Endothelial cell of umbilical vein (primary cell): Measurements from ENCODE around the gene RAI1. TPM values are rescaled to one million over a fixed set of nuclear protein-coding genes. Genes with fewer than 3 reads are reported as not detected.

Source experiments
- BruUV-seq: library from RNA; stranded (reverse); fragments of 400-500 nt; replicated peaks from 2 replicates; lab custom pipeline; 2021; lab: Mats Ljungman, UMichigan
- CTCF ChIA-PET: fragments of 300-600, 350-600 bp; sonication (Branson Sonifier 250); formaldehyde crosslinking; loops from one replicate; lab custom pipeline; 2021; ENCODE audit warnings: antibody characterized with exemption, inconsistent platforms; lab: Charles Lee
- POLR2A ChIA-PET: fragments of 300-600, 350-600 bp; sonication (Branson Sonifier 250); formaldehyde crosslinking; loops from one replicate; lab custom pipeline; 2021; ENCODE audit warnings: antibody characterized with exemption, inconsistent platforms; lab: Charles Lee
- DNase-seq: peaks from one replicate; pipeline ENCODE4 v3.0.0-alpha.2; 2011; ENCODE audit warnings: low read depth, low spot score
- FAIRE-seq: peaks from 2 replicates; lab custom pipeline; 2011; peaks lifted over from hg19 to GRCh38; lab: Jason Lieb, UNC
- H2AFZ ChIP-seq: 2 replicates; pipeline ENCODE4 v1.6.0; 2012; ENCODE audit warnings: low read depth, low read length, control low read depth, inconsistent platforms
- H3K27ac ChIP-seq: 2 replicates; pipeline ENCODE4 v1.5.1; 2011; ENCODE audit warnings: low read depth, mild to moderate bottlenecking, control low read depth, low read length, moderate library complexity; ENCODE audit not compliant: insufficient read depth
- H3K27me3 ChIP-seq, 2 experiments: 2 replicates each; pipeline versions ENCODE4 v1.6.0 to v1.6.1; 2011; ENCODE audit warnings: low read length in 2 of 2, mixed read lengths in 1 of 2; ENCODE audit not compliant: control insufficient read depth in 2 of 2, insufficient read depth in 2 of 2
- H3K36me3 ChIP-seq, 2 experiments: 2 replicates in 1 of 2; 3 replicates in 1 of 2; pipeline ENCODE4 v1.5.1; 2011; ENCODE audit warnings: low read length in 2 of 2, mild to moderate bottlenecking in 1 of 2, moderate library complexity in 1 of 2; ENCODE audit not compliant: control insufficient read depth in 2 of 2, insufficient read depth in 2 of 2; ENCODE audit errors: extremely low read depth in 1 of 2
- H3K4me1 ChIP-seq: 3 replicates; pipeline ENCODE4 v1.5.1; 2011; ENCODE audit warnings: mild to moderate bottlenecking, low read length; ENCODE audit not compliant: control insufficient read depth, insufficient read depth; ENCODE audit errors: extremely low read depth
- H3K4me2 ChIP-seq: 2 replicates; pipeline ENCODE4 v1.6.1; 2011; ENCODE audit warnings: low read length, control low read depth, mixed read lengths; ENCODE audit not compliant: insufficient read depth
- H3K4me3 ChIP-seq, 3 experiments: fragments of 200-600 bp in 1 of 3; sonication (generic), shearing (Covaris generic) in 1 of 3; replicated peaks in 1 of 3; 2 replicates each; pipeline ENCODE4 v1.5.1; 2011 to 2016; ENCODE audit warnings: control low read depth in 3 of 3, low read length in 3 of 3, mild to moderate bottlenecking in 2 of 3, inconsistent platforms in 1 of 3, low read depth in 1 of 3, moderate library complexity in 1 of 3; ENCODE audit not compliant: insufficient read depth in 1 of 3
- H3K79me2 ChIP-seq: 2 replicates; pipeline ENCODE4 v1.6.0; 2012; ENCODE audit warnings: low read length, inconsistent platforms; ENCODE audit not compliant: control insufficient read depth, insufficient read depth
- H3K9ac ChIP-seq: replicated peaks from 2 replicates; pipeline ENCODE3; 2011; ENCODE audit warnings: low read length, control low read depth; ENCODE audit not compliant: insufficient read depth; ENCODE audit errors: extremely low read depth
- H3K9me1 ChIP-seq: replicated peaks from 3 replicates; pipeline ENCODE4 v1.6.0; 2011; ENCODE audit warnings: mild to moderate bottlenecking, low read length; ENCODE audit not compliant: control insufficient read depth, insufficient read depth; ENCODE audit errors: extremely low read depth
- H3K9me3 ChIP-seq: replicated peaks from 2 replicates; pipeline ENCODE4 v1.5.1; 2012; ENCODE audit warnings: low read length, inconsistent platforms; ENCODE audit not compliant: control insufficient read depth, insufficient read depth
- H4K20me1 ChIP-seq: replicated peaks from 2 replicates; pipeline ENCODE3; 2011; ENCODE audit warnings: mild to moderate bottlenecking, low read length; ENCODE audit not compliant: control insufficient read depth, insufficient read depth; ENCODE audit errors: extremely low read depth
- CTCF ChIP-seq, 2 donors: IDR thresholded peaks; 1 replicate in 1 of 2; 2 replicates in 1 of 2; pipeline ENCODE4 v1.5.1; 2011; ENCODE audit warnings: low read length in 2 of 2, mild to moderate bottlenecking in 2 of 2, moderate library complexity in 2 of 2, control low read depth in 1 of 2, inconsistent platforms in 1 of 2, low read depth in 1 of 2; ENCODE audit not compliant: insufficient read depth in 1 of 2; ENCODE audit errors: extremely low read depth in 1 of 2
- EZH2 ChIP-seq: IDR thresholded peaks from 2 replicates; pipeline ENCODE4 v1.6.1; 2012; ENCODE audit warnings: borderline replicate concordance, low read depth, mild to moderate bottlenecking, moderate library complexity, low read length, inconsistent platforms; ENCODE audit not compliant: severe bottlenecking
- FOS ChIP-seq: IDR thresholded peaks from 2 replicates; pipeline ENCODE4 v1.6.1; 2011; ENCODE audit warnings: mild to moderate bottlenecking, low read length, moderate library complexity, borderline replicate concordance; ENCODE audit not compliant: insufficient read depth
- GATA2 ChIP-seq: IDR thresholded peaks from 2 replicates; pipeline ENCODE4 v1.7.0; 2011; ENCODE audit warnings: low read depth, mild to moderate bottlenecking, moderate library complexity, mixed read lengths, low read length; ENCODE audit not compliant: insufficient read length, insufficient read depth
- JUN ChIP-seq: IDR thresholded peaks from 2 replicates; pipeline ENCODE4 v1.6.1; 2011; ENCODE audit warnings: borderline replicate concordance, low read depth; ENCODE audit not compliant: insufficient read length, insufficient read depth
- MAX ChIP-seq: IDR thresholded peaks from 2 replicates; pipeline ENCODE4 v1.6.1; 2011; ENCODE audit not compliant: insufficient read depth, insufficient read length
- MYC ChIP-seq: IDR thresholded peaks from one replicate; pipeline ENCODE4 v1.6.1; 2011; ENCODE audit warnings: mild to moderate bottlenecking, low read depth, low read length
- POLR2A ChIP-seq: IDR thresholded peaks from 2 replicates; pipeline ENCODE4 v1.6.1; 2012; ENCODE audit warnings: low read depth, mild to moderate bottlenecking, control low read depth, low read length
- POLR2AphosphoS5 ChIP-seq: IDR thresholded peaks from 2 replicates; pipeline ENCODE4 v1.6.1; 2012; ENCODE audit warnings: low read depth, mild to moderate bottlenecking, control low read depth, low read length, moderate library complexity; ENCODE audit not compliant: insufficient read depth
- dilution Hi-C: fragments of 300-500 bp; cut with MboI; formaldehyde crosslinking; loops from one replicate; pipeline ENCODE4 v1.15.0; 2019; ENCODE audit warnings: low sequenced_read_pairs; ENCODE audit not compliant: extremely low pct_ligation_motif_present
- intact Hi-C: fragments of 100-400 bp; cut with micrococcal nuclease; formaldehyde crosslinking; loops from one replicate; pipeline ENCODE4 v1.10.0; 2022
- polyA plus RNA-seq, 4 experiments: library from polyadenylated mRNA; depleted of rRNA in 3 of 4; stranded (reverse) in 3 of 4; unstranded in 1 of 4; fragments of >200 nt; gene quantifications; 2 replicates each; pipeline versions ENCODE4 v1.2.1 to v1.2.3, GENCODE V29; 2011 to 2012; ENCODE audit warnings: missing spikeins in 1 of 4
- total RNA-seq: library from RNA; stranded (reverse); gene quantifications from 2 replicates; pipeline ENCODE4 v1.2.3, GENCODE V29; 2021

Gene RAI1
- total and polyA plus RNA-seq, 2 donors (not counting 3 experiments of a cell fraction or from before 2014, with no cell fraction given): 7.8 to 43.3 TPM

DNA sequence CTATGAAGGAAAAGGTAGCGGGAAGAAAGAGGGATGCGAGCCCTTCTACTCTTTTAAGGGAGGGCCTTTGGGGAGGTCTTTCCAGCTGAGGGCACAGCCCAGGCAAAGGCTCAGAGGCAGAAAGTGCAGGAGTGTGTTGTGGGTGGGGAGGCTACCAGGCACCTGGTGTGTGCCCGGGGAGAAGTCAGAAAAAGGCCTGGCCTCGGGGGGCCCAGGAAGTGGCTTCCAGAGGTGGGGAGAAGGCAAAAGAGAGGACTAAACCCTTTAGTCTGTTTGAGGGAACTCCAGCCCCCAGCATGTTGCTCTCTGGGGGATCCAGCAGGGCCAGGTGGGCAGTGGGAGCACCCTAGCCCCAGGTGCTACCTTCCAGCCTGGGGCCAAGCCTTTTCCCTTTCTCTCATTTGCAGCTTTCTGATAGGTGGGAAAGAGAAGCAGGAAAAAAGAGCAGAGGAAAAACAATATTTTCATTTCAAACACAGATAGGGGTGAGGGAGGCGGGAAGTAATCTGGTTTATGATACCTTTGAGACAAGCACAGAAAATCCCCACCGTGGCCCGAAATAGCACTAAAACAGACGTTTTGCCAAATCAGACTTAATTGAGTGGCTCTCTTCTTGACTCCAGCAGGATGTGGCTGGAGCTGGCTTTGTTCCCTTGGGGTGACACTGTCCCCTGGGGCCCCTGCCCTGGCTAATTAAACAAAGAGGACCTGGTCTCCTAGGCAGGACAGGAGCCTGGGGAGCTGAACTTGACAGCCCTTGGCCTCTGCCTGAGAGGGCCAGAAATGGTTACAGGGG is 10.4 kb downstream of the RAI1 start:
- H3K9ac ChIP-seq: peak overlapping the region; percentile 16
- no peak overlapping the region for H3K4me2 ChIP-seq
- no peaks in the 10 kb centered on the region for H4K20me1 ChIP-seq
- no peaks in the 10 kb centered on the region for H3K27me3 ChIP-seq
- H3K36me3 ChIP-seq: no peaks in the 10 kb centered on the region
- H3K4me3 ChIP-seq: no peak overlapping the region
- H3K27ac ChIP-seq: peak overlapping the region; percentile 30
- intact Hi-C loops: no loop called here
- H3K9me3 ChIP-seq: no peaks in the 10 kb centered on the region
- H3K4me1 ChIP-seq: peaks cover 44% of the 10 kb centered on the region
- ChIA-PET POLR2A (no interaction called here), CTCF (interaction anchor here (0.9 to 2.2 kb wide), 2 partner anchors 48 to 227 kb away, joined by 3 to 5 read pairs; no protein-coding TSS in a partner anchor)
- peak; percentile 46 for DNase-seq
- peaks cover 81% of the 10 kb centered on the region for H3K79me2 ChIP-seq
- H2AFZ ChIP-seq: no peak overlapping the region
- no peak for TF ChIP-seq EZH2
- no peak for TF ChIP-seq MAX
- TF ChIP-seq GATA2: no peak
- no peak for TF ChIP-seq JUN
- TF ChIP-seq FOS: no peak
- no peak for TF ChIP-seq CTCF (IDR thresholded peaks at IDR 0.05; ENCODE audit: extremely low read depth in 1 of 2, insufficient read depth in 1 of 2, low read depth in 1 of 2, low read length in 2 of 2)
- no peak for TF ChIP-seq POLR2A
- TF ChIP-seq POLR2AphosphoS5: no peak
- TF ChIP-seq MYC: no peak
- dilution Hi-C loops: no loop called here
- FAIRE-seq: peak; percentile 68
- no TSS peak for BruUV-seq
- no peaks in the 10 kb centered on the region for H3K9me1 ChIP-seq
